GM20000 (cell line): ENCODE results near the gene CSRNP3.

Experiments used
- DNase-seq: peaks from one replicate; pipeline ENCODE4 v3.0.0; 2012; ENCODE audit warnings: low spot score
- CTCF ChIP-seq: IDR thresholded peaks from 2 replicates; pipeline ENCODE4 v1.5.1; 2012; ENCODE audit warnings: mild to moderate bottlenecking, control low read depth; ENCODE audit errors: extremely low read depth, missing control alignments

CSRNP3 gene

GRCh38 chr2:165632594-165632993, 163.1 kb downstream of the CSRNP3 start:
- DNase-seq, result no peak
- no peak for TF ChIP-seq CTCF

GRCh38 chr2:165633431-165633830, 163.9 kb downstream of the CSRNP3 start:
- no peak for DNase-seq
- no peak for TF ChIP-seq CTCF

- no peak for TF ChIP-seq CTCF
- DNase-seq, result no peak
These were observed 164.8 kb downstream of the CSRNP3 start for GRCh38 chr2:165634282-165634681.

- TF ChIP-seq CTCF, result no peak
- DNase-seq, result no peak
These were observed 165.4 kb downstream of the CSRNP3 start for GRCh38 chr2:165634855-165635254.

- TF ChIP-seq CTCF, result no peak
These were observed 166.0 kb downstream of the CSRNP3 start for GRCh38 chr2:165635532-165635931.

GRCh38 chr2:165636959-165637358, 167.5 kb downstream of the CSRNP3 start:
- TF ChIP-seq CTCF, result no peak

More at GRCh38 chr2:165635532-165635931, 166.0 kb downstream of the CSRNP3 start:
- DNase-seq, result no peak

DNA sequence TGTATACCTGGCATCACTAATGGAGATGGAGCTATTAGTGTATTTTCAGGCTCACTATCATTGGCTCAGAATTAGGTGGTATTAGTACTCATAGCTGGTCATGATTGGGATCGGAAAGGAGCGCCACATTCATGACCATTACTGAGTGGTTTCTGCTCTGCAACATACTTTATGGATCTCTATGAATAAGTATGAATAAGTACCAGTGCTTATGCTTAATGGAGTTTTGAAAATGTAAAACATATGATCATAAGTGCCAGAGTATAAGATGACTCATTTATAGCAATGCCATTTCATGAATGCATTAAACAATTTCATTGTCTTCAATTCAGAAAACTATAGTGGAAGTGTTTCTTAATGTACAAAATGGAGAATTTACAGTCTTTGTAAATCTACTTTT, 167.9 kb downstream of the CSRNP3 start:
- TF ChIP-seq CTCF, result no peak

More at GRCh38 chr2:165636959-165637358, 167.5 kb downstream of the CSRNP3 start:
- DNase-seq, result no peak

More for the DNA sequence above, 167.9 kb downstream of the CSRNP3 start:
- no peak for DNase-seq
